Uterus (tissue), 2 donors: Measurements from ENCODE around the gene FLYWCH1.

Experiments used
- CTCF ChIP-seq, 4 experiments: fragments of 200-600 bp in 2 of 4; fragments of 450-650 bp in 2 of 4; sonication (generic) in 2 of 4; IDR thresholded peaks; one replicate each; pipeline ENCODE4 v1.5.1; 2016 to 2019; ENCODE audit warnings: antibody characterized with exemption in 4 of 4, mild to moderate bottlenecking in 2 of 4, moderate library complexity in 1 of 4
- POLR2A ChIP-seq, 2 donors: fragments of 450-650 bp; IDR thresholded peaks; one replicate each; pipeline ENCODE4 v1.6.1; 2016; ENCODE audit warnings: antibody characterized with exemption in 2 of 2, mild to moderate bottlenecking in 1 of 2, moderate library complexity in 1 of 2

- no peak for TF ChIP-seq POLR2A (IDR thresholded peaks at IDR 0.05)
- no peak for TF ChIP-seq CTCF (IDR thresholded peaks at IDR 0.05)
Measured at GRCh38 chr16:2910441-2910969, 1.2 kb upstream of the FLYWCH1 start.
